Uterus (tissue), 4 donors: ENCODE data around the gene GSG1. TPM values are rescaled to one million over a fixed set of nuclear protein-coding genes. Genes with fewer than 3 reads are reported as not detected.
A peak's percentile ranks its signal among the peaks of the same experiment; 100 is the strongest.

Experiments
- DNase-seq, 2 donors: peaks; one replicate each; pipeline ENCODE4 v3.0.0-alpha.2; 2019 to 2020
- H3K27ac ChIP-seq, 2 donors: fragments of 200-600 bp; sonication (generic); 1 replicate in 1 of 2; 2 replicates in 1 of 2; pipeline ENCODE4 v1.5.1; 2016 to 2018
- H3K27me3 ChIP-seq, 2 donors: fragments of 200-600 bp; sonication (generic); one replicate each; pipeline ENCODE4 v1.5.1; 2018 to 2019; ENCODE audit warnings: control low read depth in 1 of 2
- H3K36me3 ChIP-seq, 2 donors: fragments of 200-600 bp; sonication (generic); one replicate each; pipeline ENCODE4 v1.5.1; 2019; ENCODE audit warnings: control low read depth in 1 of 2
- H3K4me1 ChIP-seq, 2 donors: fragments of 200-600 bp; sonication (generic); one replicate each; pipeline ENCODE4 v1.5.1; 2018 to 2019; ENCODE audit warnings: control low read depth in 1 of 2
- H3K4me3 ChIP-seq, 2 donors: fragments of 200-600 bp; sonication (generic); 1 replicate in 1 of 2; 2 replicates in 1 of 2; pipeline ENCODE4 v1.5.1; 2018 to 2019; ENCODE audit warnings: mild to moderate bottlenecking in 1 of 2
- H3K9me3 ChIP-seq, 2 donors: fragments of 200-600 bp; sonication (generic); one replicate each; pipeline ENCODE4 v1.5.1; 2019; ENCODE audit warnings: control low read depth in 1 of 2
- POLR2A ChIP-seq, 2 donors: fragments of 450-650 bp; IDR thresholded peaks; one replicate each; pipeline ENCODE4 v1.6.1; 2016; ENCODE audit warnings: antibody characterized with exemption in 2 of 2, mild to moderate bottlenecking in 1 of 2, moderate library complexity in 1 of 2
- intact Hi-C: fragments of 100-400 bp; cut with DNase I; formaldehyde crosslinking; loops from one replicate; pipeline ENCODE4 v1.15.1; 2023; ENCODE audit warnings: low total_unique reads
- total RNA-seq, 4 donors: library from RNA; depleted of rRNA in 3 of 4; stranded (reverse); fragments of >200 nt in 3 of 4; gene quantifications; one replicate each; pipeline versions ENCODE4 v1.1.0 to v1.2.4, GENCODE V29; 2014 to 2023
- TF ChIP-seq, protein P1 (sequence below), 4 experiments: fragments of 200-600 bp in 2 of 4; fragments of 450-650 bp in 2 of 4; sonication (generic) in 2 of 4; IDR thresholded peaks; one replicate each; pipeline ENCODE4 v1.5.1; 2016 to 2019; ENCODE audit warnings: antibody characterized with exemption in 4 of 4, mild to moderate bottlenecking in 2 of 4, moderate library complexity in 1 of 4
- donor health status: DM: yes; HTN: yes; CAD: no.

GSG1 gene
- total RNA-seq, 4 donors from 2014 or later: not detected

- Histone ChIP-seq H3K36me3 (no peaks in the 10 kb centered on the region), H3K9me3 (no peaks in the 10 kb centered on the region), H3K27me3 (no peaks in the 10 kb centered on the region), H3K4me1 (no peaks in the 10 kb centered on the region), H3K4me3 (no peak overlapping the region), H3K27ac (no peak overlapping the region)
- no peak for TF ChIP-seq POLR2A (IDR thresholded peaks at IDR 0.05)
- TF ChIP-seq, protein P1, sequence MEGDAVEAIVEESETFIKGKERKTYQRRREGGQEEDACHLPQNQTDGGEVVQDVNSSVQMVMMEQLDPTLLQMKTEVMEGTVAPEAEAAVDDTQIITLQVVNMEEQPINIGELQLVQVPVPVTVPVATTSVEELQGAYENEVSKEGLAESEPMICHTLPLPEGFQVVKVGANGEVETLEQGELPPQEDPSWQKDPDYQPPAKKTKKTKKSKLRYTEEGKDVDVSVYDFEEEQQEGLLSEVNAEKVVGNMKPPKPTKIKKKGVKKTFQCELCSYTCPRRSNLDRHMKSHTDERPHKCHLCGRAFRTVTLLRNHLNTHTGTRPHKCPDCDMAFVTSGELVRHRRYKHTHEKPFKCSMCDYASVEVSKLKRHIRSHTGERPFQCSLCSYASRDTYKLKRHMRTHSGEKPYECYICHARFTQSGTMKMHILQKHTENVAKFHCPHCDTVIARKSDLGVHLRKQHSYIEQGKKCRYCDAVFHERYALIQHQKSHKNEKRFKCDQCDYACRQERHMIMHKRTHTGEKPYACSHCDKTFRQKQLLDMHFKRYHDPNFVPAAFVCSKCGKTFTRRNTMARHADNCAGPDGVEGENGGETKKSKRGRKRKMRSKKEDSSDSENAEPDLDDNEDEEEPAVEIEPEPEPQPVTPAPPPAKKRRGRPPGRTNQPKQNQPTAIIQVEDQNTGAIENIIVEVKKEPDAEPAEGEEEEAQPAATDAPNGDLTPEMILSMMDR (IDR thresholded peaks at IDR 0.05): no peak
- intact Hi-C loops: no loop called here
- DNase-seq: no peak
These were observed 53.7 kb downstream of the GSG1 start for GRCh38 chr12:13049816-13050215.

- no peak for DNase-seq
- Histone ChIP-seq H3K27me3 (no peaks in the 10 kb centered on the region), H3K4me3 (no peak overlapping the region), H3K4me1 (no peaks in the 10 kb centered on the region), H3K36me3 (no peaks in the 10 kb centered on the region), H3K9me3 (no peaks in the 10 kb centered on the region), H3K27ac (no peak overlapping the region)
- TF ChIP-seq POLR2A (IDR thresholded peaks at IDR 0.05): no peak
- TF ChIP-seq, protein P1 (IDR thresholded peaks at IDR 0.05): no peak
- intact Hi-C loops: no loop called here
These were observed 56.5 kb downstream of the GSG1 start for GRCh38 chr12:13046964-13047363.

DNA sequence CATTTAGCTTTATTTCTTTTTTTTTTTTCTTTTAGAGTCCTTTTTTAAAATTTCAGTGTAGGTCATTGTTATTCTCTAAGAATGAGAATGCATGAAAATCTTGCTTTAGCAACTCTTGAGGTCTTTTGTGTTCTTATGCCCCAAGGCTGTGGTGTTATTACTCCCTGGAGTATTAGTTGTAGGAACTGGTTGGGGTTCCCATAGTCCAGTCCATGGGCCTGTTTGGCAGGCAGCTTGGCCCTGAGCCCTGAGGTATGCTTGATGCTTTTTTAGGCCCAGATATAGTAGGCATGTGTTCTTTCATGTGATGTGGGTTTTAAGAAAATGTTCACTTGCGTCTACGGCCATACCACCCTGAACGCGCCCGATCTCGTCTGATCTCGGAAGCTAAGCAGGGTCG lies 57.7 kb downstream of the GSG1 start:
- DNase-seq: no peak
- Histone ChIP-seq H3K27ac (no peak overlapping the region), H3K36me3 (no peaks in the 10 kb centered on the region), H3K27me3 (no peaks in the 10 kb centered on the region), H3K4me1 (no peaks in the 10 kb centered on the region), H3K4me3 (no peak overlapping the region), H3K9me3 (no peaks in the 10 kb centered on the region)
- TF ChIP-seq POLR2A (IDR thresholded peaks at IDR 0.05): no peak
- TF ChIP-seq, protein P1 (IDR thresholded peaks at IDR 0.05): no peak
- intact Hi-C loops: no loop called here

DNA sequence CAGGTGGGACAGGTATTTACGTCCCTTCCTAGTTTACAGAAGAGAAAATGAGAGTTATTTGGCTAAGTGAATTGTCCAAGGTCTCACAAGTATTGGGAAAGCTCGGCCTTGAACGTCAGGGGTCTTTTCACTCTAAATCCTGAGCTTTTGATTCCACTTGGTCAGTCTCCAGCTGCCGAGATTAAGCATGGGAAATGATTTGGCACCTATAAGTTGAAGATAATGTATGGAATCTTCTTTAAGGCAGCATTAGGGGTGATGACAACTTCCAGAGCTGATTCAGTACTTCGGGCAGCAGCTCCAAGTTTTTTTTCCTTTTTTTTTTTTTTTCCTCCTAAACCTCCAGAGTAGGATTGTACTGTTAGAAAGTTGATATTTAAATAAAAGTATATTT lies 58.6 kb downstream of the GSG1 start:
- intact Hi-C loops: no loop called here
- TF ChIP-seq, protein P1 (IDR thresholded peaks at IDR 0.05): no peak
- TF ChIP-seq POLR2A (IDR thresholded peaks at IDR 0.05): no peak
- no peaks in the 10 kb centered on the region for H3K36me3 ChIP-seq
- no peaks in the 10 kb centered on the region for H3K27me3 ChIP-seq
- H3K9me3 ChIP-seq: no peaks in the 10 kb centered on the region
- H3K27ac ChIP-seq: peak overlapping the region; percentile 41 to 61
- H3K4me3 ChIP-seq: peak overlapping the region; percentile 74 to 85
- H3K4me1 ChIP-seq: no peaks in the 10 kb centered on the region
- DNase-seq: no peak

DNA sequence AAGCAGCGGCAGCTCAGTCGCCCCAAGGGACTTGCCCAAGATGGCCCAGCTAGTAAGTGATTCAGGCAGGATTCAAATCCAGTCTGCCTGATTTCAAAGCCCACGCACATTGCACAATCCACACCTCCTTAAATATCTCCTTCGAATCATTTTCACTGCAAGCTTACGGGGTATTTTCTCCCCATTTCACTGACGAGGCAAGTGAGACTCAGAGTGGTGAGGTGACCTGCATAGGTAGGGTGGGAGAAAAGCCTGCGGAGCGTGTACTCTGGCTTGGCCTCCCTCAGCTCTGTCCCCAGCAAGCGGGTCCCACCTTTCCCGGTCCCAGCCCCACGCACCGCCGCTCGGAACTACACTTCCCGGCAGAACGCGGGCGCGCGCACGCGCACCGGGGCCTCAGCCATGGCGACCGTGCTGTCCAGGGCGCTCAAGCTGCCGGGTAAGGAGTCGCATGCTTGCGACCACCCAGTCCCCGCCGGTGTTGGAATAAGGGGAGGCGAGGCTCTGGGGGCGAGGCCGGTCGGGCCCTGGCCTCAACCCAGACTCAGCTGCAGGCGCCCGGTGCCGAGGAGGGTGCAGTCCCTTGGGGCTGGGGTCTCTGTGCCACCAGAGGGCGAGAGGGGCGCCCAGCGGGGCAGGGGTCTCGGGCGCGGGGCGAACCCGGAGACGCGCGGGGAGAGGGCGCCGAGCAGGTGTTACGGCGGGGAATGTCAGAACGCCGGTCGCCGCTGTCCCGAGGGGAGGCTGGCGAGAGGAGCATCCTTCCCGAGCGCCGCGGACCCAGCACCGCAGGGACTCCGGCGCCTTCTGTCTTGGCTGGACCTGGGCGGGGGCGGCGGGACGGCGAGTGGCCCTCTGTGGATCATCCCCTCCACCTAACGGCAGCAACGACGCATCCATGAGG lies 59.2 kb downstream of the GSG1 start, which contains the start of gene FAM234B:
TSS of gene FAM234B (plus strand) at position 380 of the 904 bp plus-strand sequence. CDS start at position 403, 23 bp downstream.
- no peaks in the 10 kb centered on the region for H3K27me3 ChIP-seq
- H3K4me3 ChIP-seq: peak within 1 kb of the TSS; percentile 74 to 85
- intact Hi-C loops: no loop called here
- no peaks in the 10 kb centered on the region for H3K4me1 ChIP-seq
- H3K9me3 ChIP-seq: no peaks in the 10 kb centered on the region
- TF ChIP-seq POLR2A (IDR thresholded peaks at IDR 0.05): peak in 1 of 2 donors; percentile 49
- TF ChIP-seq, protein P1 (IDR thresholded peaks at IDR 0.05): peak in 3 of 4 experiments; percentile 7 to 39 (median 12)
- peak; percentile 69 to 84 for DNase-seq
- peak within 1 kb of the TSS; percentile 41 to 61 for H3K27ac ChIP-seq
- no peaks in the 10 kb centered on the region for H3K36me3 ChIP-seq
